Fibroblast of pulmonary artery (primary cell): ENCODE results near the gene TCEANC2.
"Not testable (repeated sequence)": the region's sequence is repeated elsewhere in the genome, so short reads cannot be mapped to it uniquely, and the experiment has no call there.

Experiments
- DNase-seq: peaks from one replicate; pipeline ENCODE4 v3.0.0-alpha.2; 2010; ENCODE audit warnings: low read depth
- H3K4me3 ChIP-seq: replicated peaks from 2 replicates; pipeline ENCODE4 v1.5.1; 2011; ENCODE audit warnings: low read depth, mild to moderate bottlenecking, control low read depth, low read length, moderate library complexity
- TF ChIP-seq, protein P1 (sequence below): IDR thresholded peaks from 2 replicates; pipeline ENCODE4 v1.5.1; 2011; ENCODE audit warnings: mild to moderate bottlenecking, control low read depth, low read length, inconsistent platforms; ENCODE audit errors: missing control alignments

Gene TCEANC2

DNA sequence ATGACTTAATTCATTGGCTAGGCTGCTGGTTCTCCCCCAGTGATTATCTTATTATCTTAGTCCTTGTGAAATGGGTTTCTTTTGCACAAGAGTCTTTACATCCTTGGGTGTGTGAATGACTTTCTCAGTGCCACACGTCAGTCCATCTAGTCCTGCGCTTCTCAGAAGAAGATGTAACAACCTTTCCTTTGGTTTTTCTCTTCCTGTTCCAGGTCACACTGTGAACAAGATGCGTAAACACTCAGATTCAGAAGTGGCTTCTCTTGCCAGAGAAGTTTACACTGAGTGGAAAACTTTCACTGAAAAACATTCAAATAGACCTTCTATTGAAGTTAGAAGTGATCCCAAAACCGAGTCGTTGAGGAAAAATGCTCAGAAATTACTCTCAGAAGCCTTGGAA, 35.0 kb downstream of the TCEANC2 start:
- DNase-seq: no peak
- no peak overlapping the region for H3K4me3 ChIP-seq
- TF ChIP-seq, protein P1, sequence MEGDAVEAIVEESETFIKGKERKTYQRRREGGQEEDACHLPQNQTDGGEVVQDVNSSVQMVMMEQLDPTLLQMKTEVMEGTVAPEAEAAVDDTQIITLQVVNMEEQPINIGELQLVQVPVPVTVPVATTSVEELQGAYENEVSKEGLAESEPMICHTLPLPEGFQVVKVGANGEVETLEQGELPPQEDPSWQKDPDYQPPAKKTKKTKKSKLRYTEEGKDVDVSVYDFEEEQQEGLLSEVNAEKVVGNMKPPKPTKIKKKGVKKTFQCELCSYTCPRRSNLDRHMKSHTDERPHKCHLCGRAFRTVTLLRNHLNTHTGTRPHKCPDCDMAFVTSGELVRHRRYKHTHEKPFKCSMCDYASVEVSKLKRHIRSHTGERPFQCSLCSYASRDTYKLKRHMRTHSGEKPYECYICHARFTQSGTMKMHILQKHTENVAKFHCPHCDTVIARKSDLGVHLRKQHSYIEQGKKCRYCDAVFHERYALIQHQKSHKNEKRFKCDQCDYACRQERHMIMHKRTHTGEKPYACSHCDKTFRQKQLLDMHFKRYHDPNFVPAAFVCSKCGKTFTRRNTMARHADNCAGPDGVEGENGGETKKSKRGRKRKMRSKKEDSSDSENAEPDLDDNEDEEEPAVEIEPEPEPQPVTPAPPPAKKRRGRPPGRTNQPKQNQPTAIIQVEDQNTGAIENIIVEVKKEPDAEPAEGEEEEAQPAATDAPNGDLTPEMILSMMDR: no peak

DNA sequence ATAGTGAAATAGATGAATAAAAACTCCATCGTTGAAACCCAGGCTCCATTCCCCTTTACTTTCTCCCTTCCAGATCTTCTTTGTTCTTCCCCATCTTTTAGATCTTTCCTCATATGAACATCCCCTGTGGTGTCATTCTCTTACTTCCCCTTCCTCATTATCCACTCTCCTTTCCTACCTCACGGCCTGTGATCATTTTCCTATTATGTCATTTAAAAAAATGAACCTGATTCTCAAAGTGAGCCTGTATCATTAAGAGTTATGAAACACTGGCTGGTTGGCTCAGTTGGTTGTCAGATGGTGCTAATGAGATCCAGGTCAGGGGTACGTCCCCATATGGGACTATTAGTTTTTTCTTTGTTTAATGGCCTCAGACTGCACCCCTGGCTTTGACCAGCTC, 38.3 kb downstream of the TCEANC2 start:
- TF ChIP-seq, protein P1: no peak
- H3K4me3 ChIP-seq: no peak overlapping the region
- DNase-seq: no peak

DNA sequence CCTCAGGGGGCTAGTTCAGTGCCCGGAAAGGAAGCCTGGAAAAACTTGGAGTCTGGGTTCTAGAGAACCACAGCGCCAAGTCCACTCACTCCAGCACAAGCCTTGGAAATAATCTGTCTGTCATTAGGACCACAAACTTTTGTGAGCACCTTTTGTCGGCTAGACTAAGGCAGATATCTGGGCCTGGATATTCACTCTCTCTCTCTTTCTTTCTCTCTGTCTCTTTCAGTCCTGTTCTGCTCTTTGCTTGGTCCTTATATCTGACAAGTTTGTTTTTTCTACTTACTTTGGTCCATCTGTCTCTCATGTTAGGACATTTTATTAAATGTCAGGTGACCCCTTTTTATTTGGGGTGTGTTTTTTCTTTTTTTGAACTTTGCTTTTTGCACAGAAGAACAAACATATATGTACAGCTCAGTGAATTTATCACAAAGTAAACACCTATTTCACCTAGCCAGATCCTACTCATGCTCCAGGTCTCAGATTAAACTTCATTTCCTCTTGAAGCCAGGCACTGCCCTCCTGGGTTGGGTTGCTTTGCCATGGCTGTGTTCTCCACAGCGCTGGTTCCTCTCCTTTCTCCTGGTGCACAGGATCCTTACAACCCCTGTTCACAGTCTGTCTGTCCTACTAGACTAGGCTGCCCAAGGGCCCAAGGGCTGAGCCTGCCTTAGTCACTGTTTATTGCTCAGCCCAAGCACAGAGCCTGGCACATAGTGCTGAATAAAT, 40.8 kb downstream of the TCEANC2 start:
- TF ChIP-seq, protein P1: no peak
- H3K4me3 ChIP-seq: no peak overlapping the region
- DNase-seq: no peak

DNA sequence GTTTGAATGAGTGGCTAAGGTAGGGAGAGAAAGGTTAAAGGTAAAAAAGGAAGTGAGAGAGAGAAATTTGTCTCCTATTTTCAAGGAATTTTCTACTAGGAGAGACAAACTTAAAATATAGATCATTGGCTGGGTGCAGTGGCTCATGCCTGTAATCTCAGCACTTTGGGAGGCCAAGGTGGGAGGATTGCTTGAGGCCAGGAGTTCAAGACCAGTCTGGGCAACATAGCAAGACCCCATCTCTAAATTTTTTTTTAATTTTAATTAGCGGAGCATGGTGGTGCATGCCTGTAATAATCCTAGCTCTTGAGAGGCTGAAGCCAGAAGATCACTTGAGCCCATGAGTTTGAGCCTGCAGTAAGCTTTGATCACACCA, 41.3 kb downstream of the TCEANC2 start:
- H3K4me3 ChIP-seq, DNase-seq: not testable (repeated sequence)

DNA sequence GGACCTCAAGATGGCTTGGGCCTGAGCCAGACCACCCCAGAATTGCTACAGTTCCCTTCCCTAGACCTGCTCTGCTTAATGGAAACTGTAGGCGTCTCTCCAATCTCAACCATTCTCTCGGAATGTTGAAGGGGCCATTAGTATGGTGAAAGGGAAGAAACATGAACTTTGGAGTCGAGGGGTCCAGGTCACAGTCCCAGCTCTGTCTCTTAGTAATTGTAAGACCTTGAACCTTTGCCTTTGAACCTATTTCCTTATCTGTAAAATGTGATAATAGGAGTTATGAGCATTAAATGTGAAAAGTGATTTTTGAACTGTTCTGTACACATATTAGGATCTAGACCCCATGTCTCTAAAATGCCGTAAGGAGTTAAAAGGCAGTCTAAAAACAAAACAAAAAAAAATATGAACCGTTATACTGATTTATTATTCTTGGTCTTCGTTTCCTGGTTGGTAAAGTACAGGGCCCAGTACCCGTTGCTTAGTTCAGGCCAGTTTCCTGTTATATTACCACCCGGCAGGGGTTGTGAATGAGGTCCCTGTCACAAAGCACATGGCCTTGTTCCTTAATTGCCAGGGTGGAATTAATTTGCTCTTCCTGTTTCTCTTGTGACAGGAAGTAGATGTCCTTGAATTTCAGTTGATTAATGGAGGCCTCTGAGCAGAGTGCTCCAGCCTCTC, 42.3 kb downstream of the TCEANC2 start:
- no peak for DNase-seq
- no peak overlapping the region for H3K4me3 ChIP-seq
- TF ChIP-seq, protein P1: no peak

DNA sequence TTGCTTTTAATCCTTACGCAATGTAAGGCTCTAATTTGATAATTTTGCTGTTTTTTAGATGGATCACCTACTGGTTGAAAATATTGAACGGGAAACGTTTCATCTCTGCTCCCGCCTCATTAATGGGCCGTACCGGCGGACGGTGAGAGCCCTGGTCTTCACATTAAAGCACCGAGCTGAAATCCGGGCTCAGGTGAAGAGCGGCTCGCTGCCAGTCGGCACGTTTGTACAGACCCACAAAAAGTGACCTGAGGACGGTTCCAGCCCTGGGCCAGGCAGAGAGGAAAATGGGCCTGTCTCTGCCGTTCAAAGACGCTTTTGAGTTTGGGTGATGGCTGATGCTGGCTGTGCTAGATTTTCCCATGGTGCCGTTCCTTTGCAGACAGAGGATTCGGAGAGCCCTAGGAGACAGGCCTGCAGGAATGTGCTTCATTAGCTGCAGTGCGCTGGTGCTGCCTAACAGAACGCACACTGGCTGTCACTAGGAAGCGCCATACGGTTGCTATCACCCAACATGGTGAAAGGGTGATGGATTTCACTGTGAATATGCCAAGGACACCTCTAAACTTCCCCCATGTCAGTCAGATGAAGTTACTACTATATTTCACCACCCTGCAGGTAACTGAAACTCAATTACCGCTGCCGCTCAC, 42.9 kb downstream of the TCEANC2 start:
- no peak overlapping the region for H3K4me3 ChIP-seq
- TF ChIP-seq, protein P1: no peak
- DNase-seq: no peak

DNA sequence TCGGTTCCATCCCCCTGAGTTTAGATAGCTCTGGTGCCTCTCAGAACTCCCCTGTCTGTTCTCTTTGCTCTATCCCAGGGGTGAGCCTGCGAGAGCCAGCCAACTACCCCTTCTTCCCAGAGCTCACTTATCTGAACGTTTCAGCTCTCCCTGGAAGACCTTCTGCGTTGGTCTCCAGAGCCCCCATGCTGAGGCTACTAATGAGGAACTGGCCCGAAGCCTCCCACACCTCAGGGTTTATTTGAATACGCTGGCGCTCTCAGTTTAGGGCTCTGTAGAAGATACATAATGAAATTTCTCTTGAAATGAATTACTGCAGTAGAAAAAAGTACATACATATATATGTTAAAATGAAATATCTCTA, 43.5 kb downstream of the TCEANC2 start:
- no peak overlapping the region for H3K4me3 ChIP-seq
- DNase-seq: no peak
- TF ChIP-seq, protein P1: no peak
